ENCODE results near the gene ADGRG6. TPM values are rescaled to one million over a fixed set of nuclear protein-coding genes. Genes with fewer than 3 reads are reported as not detected.

Gene ADGRG6
- total RNA-seq, 2 donors from 2014 or later, result 7.5 to 38.6 TPM

- no peaks in the 10 kb centered on the region for H3K9me3 ChIP-seq
- 92% methylated on average over 2 of the region's 2 CpGs for WGBS, 2 donors
- no peak for ATAC-seq
- no peak for DNase-seq
- intact Hi-C loops (cut with DNase I), result no loop called here
- H3K36me3 ChIP-seq (replicated peaks in 1 of 2; ENCODE audit: insufficient read depth in 1 of 2, low read depth in 2 of 2), result no peaks in the 10 kb centered on the region
- TF ChIP-seq CTCF (IDR thresholded peaks at IDR 0.05) (no peak), POLR2A (IDR thresholded peaks at IDR 0.05) (no peak)
- H3K4me1 ChIP-seq, result peaks cover 3% of the 10 kb centered on the region
- H3K4me3 ChIP-seq, result no peak overlapping the region
- no peak overlapping the region for H3K27ac ChIP-seq
- no peaks in the 10 kb centered on the region for H3K27me3 ChIP-seq
Measured at GRCh38 chr6:142411145-142411544, 109.3 kb downstream of the ADGRG6 start.

- Histone ChIP-seq H3K9me3 (no peaks in the 10 kb centered on the region), H3K27ac (no peak overlapping the region), H3K27me3 (no peaks in the 10 kb centered on the region), H3K36me3 (replicated peaks in 1 of 2; ENCODE audit: insufficient read depth in 1 of 2, low read depth in 2 of 2) (no peaks in the 10 kb centered on the region), H3K4me3 (no peak overlapping the region), H3K4me1 (no peaks in the 10 kb centered on the region)
- WGBS, 2 donors, result 48 to 60% methylated on average over 2 of the region's 2 CpGs
- no peak for TF ChIP-seq POLR2A (IDR thresholded peaks at IDR 0.05)
- TF ChIP-seq CTCF (IDR thresholded peaks at IDR 0.05), result no peak
- intact Hi-C loops (cut with DNase I), result no loop called here
- DNase-seq, result no peak
- no peak for ATAC-seq
Measured at GRCh38 chr6:142412241-142412640, 110.4 kb downstream of the ADGRG6 start.

- no peaks in the 10 kb centered on the region for H3K4me1 ChIP-seq
- no peaks in the 10 kb centered on the region for H3K36me3 ChIP-seq (replicated peaks in 1 of 2; ENCODE audit: insufficient read depth in 1 of 2, low read depth in 2 of 2)
- TF ChIP-seq CTCF (IDR thresholded peaks at IDR 0.05) (no peak), POLR2A (IDR thresholded peaks at IDR 0.05) (no peak)
- H3K9me3 ChIP-seq, result no peaks in the 10 kb centered on the region
- DNase-seq (no peak), ATAC-seq (no peak)
- no peaks in the 10 kb centered on the region for H3K27me3 ChIP-seq
- no peak overlapping the region for H3K4me3 ChIP-seq
- H3K27ac ChIP-seq, result no peak overlapping the region
- intact Hi-C loops (cut with DNase I), result no loop called here
- WGBS, 2 donors, result 86% methylated on average over 2 of the region's 2 CpGs
Measured at GRCh38 chr6:142412658-142413057, 110.9 kb downstream of the ADGRG6 start.

GRCh38 chr6:142413111-142413510 is 111.3 kb downstream of the ADGRG6 start:
- intact Hi-C loops (cut with DNase I), result no loop called here
- no peak for ATAC-seq
- no peak for TF ChIP-seq CTCF (IDR thresholded peaks at IDR 0.05)
- no peak for TF ChIP-seq POLR2A (IDR thresholded peaks at IDR 0.05)

GRCh38 chr6:142414462-142415250 is 112.8 kb downstream of the ADGRG6 start:
- Histone ChIP-seq H3K9me3 (no peaks in the 10 kb centered on the region), H3K4me3 (no peak overlapping the region), H3K36me3 (replicated peaks in 1 of 2; ENCODE audit: insufficient read depth in 1 of 2, low read depth in 2 of 2) (no peaks in the 10 kb centered on the region), H3K27ac (no peak overlapping the region), H3K4me1 (no peaks in the 10 kb centered on the region), H3K27me3 (no peaks in the 10 kb centered on the region)
- TF ChIP-seq POLR2A (IDR thresholded peaks at IDR 0.05) (no peak), CTCF (IDR thresholded peaks at IDR 0.05) (no peak)
- no peak for ATAC-seq
- intact Hi-C loops (cut with DNase I), result no loop called here
- WGBS, 2 donors, result 84 to 89% methylated on average over 8 of the region's 8 CpGs
- DNase-seq, result no peak

More at GRCh38 chr6:142413111-142413510, 111.3 kb downstream of the ADGRG6 start:
- H3K27me3 ChIP-seq, result no peaks in the 10 kb centered on the region
- no peaks in the 10 kb centered on the region for H3K36me3 ChIP-seq (replicated peaks in 1 of 2; ENCODE audit: insufficient read depth in 1 of 2, low read depth in 2 of 2)
- H3K27ac ChIP-seq, result no peak overlapping the region
- no peak for DNase-seq
- no peaks in the 10 kb centered on the region for H3K4me1 ChIP-seq
- H3K4me3 ChIP-seq, result no peak overlapping the region
- no peaks in the 10 kb centered on the region for H3K9me3 ChIP-seq

Data from body of pancreas (tissue), 4 donors.